NCI-H1105 treated with DMSO at 0.1 percent for 48 hours (cell line): ENCODE measurements around the gene OSBPL1A.
"Not testable (repeated sequence)": the region's sequence is repeated elsewhere in the genome, so short reads cannot be mapped to it uniquely, and the experiment has no call there.

Source experiments
- DNase-seq: peaks from one replicate; lab custom pipeline; 2025; lab: John Stamatoyannopoulos, UW

Gene OSBPL1A

DNA sequence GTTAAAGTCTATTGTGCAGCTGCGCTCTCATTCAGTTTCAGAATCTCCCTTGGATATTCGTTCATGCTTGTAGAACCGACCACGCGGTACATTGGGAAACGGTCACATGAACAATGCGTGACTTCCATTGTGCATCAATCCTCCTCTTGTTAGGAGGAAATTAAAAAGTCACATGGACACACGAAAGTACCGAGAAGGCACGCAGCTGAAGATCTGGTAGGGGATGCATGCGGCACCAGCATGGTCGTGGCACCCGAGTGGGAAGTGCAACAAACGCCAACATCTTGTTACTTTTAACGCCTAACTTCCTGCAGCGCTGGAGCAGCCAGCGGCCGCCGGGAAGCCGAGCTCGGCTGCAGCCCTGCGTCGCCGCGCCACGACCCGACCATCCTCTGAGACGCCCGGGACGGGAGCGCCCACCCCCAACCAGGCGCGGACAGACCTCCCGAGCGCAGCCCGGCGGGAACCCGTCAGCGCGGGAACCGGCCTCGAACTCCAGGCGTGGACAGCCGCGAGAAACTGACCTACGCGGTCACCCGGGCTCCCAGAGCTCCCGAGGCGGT, 412 bp downstream of the OSBPL1A start:
- peak; percentile 82 for DNase-seq

DNA sequence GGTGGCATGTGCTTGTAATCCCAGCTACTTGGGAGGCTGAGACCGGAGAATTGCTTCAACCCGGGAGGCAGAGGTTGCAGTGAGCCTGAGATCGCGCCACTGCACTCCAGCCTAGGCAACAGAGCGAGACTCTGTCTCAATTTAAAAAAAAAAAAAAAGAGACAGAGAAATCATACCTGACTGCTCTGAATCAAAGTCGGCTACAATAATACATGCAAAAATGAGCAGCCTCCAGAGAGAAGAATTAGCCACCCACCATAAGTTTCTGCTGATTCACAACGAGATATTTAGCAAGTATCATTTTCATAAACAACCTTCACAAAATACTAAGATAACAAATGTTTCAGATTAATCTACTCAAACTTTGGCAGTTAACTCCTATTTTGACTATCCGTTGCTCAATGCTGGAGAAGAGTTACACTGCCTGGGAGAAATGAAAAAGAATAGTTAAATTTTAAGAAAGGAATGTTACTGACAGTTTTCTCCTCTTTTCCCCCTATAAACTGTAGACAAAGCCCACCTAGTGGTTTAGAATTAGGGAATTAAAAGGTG, 1.5 kb downstream of the OSBPL1A start:
- no peak for DNase-seq

DNA sequence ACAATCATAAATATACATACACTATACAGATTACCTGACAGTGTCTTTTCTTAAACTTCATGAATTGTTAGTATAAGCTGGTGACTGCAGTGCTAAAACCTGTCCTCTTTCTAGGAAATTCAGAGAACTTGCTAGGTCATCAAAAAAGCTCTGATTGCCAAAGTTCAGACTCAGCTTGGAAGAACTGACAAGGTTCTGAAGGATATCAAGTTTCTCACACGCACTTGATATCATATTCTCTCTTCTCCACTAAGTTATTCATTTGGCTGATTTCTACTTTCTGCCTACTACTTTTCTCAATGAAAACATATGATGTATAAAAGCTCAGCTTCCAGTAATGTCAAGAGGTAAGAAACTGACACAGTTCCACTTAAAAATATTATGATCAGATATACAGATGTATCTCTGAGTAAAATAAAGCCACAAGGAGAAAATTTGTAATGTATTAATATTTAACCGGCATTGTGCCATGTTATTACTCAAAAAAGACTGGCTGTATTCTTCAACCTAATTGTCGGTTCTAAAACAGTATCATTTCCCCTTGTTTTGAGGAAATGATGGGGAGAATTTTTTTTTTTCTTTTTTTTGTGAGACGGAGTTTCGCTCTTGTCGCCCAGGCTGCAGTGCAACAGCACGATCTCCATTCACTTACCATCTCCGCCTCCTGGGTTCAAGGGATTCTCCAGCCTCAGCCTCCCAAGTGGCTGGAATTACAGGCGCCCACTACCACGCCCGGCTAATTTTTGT, 2.4 kb downstream of the OSBPL1A start:
- DNase-seq: no peak

DNA sequence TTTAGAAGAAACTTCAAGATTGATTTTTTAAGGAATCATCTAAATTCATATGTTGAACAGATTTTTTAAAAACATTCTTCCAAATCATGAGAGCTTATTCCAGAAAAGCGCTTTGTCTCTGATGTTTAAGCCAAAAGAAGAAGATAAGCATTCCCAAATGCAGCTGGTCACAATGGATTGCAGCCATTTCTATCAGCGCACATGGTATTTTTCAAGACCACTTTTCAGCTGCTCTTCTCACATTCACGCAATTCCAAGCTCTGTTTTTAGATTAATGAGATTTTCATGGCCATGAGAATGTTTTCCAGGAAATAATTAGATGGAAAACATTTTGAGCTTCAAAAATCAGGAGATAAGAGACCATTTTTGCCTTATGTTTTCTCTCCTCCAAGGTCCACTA, 8.7 kb downstream of the OSBPL1A start:
- DNase-seq: no peak

DNA sequence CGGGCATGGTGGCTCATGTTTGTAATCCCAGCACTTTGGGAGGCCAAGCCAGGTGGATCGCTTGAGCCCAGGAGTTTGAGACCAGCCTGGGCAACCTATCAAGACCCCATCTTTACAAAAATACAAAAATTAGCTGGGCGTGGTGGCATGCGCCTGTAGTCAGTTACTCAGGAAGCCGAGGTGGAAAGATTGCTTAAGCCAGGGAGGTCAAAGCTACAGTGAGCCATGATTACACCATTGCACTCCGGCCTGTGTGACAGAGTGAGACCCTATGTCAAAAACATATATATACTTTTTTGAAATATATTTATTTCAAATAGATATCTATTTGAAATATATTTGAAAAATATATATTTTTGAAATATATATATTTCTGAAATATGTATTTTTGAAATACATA, 10.9 kb downstream of the OSBPL1A start:
- DNase-seq: no peak

DNA sequence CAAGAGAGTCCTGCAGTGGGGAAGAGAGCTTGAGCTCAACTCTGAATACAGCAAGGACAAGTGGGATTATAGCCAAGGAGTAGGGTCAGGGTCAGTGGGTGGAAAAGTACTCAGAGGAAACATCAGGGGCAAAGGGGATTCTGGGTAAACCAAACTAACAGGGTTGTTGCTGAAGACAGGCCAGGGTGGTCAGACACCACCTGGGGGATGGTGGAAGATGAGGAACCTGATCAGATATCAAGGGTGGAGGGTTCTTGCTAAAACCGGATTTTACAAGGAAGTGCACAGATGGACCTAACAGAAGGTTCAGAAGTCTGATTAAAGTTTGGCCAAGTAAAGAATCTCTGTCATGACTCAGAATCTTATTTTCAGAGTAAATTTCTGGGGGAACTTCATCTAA, 16.5 kb downstream of the OSBPL1A start:
- no peak for DNase-seq

DNA sequence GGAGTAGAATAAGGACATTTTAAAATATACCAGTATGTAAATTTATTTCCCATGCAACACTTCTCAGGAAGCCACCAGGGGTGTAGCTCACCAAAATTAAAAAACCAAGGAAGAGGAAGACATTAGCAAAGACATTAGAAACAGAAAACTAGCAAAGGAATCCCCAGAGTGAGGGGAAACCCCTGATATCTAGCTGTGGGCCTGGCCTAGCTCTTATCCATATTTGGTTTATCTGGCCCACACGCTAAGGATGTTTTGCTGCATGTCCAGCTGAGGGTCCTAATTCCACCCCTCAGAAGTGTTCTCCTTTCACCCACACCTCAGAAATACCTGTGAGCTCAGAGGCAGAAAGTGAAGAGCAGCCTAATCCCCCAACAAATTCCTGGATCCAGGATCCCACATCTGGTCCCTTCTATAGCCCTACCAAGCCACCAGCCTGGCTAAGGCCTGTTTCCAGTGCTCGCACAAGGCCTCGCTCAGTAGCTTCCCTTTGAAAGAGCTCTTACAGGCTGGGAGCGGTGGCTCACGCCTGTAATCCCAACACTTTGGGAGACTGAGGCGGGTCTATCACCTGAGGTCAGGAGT, 17.4 kb downstream of the OSBPL1A start:
- DNase-seq: no peak

DNA sequence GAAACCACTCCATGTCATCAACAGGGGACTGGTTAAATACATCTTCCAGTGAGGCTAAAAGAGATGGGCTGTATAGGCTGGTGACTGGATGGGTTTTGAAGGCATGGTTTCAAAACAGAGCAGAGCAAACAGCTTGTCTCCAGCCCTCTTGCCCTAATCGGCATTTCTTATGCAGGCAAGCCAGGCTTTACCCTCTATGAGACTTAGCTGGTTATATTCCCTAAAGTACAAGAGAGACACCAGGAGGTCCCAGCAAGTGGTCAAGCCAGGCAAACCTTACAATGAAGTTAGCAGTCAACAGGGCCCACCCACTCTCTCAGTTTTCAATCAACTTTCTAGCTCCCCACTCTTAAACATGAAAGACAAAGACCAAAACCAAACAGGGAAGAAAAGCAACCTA, 19.0 kb downstream of the OSBPL1A start:
- no peak for DNase-seq

DNA sequence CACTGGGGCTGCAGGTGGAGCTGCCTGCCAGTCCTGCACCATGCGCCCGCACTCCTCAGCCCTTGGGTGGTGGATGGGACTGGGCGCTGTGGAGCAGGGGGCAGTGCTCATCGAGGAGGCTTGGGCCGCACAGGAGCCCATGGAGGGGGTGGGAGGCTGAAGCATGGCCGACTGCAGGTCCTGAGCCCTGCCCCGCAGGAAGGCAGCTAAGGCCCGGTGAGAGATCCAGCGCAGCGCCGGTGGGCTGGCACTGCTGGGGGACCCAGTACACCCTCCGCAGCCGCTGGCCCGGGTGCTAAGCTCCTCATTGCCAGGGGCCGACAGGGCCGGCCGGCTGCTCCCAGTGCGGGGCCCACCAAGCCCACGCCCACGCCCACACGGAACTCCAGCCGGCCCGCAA, 21.1 kb downstream of the OSBPL1A start:
- not testable (repeated sequence) for DNase-seq

DNA sequence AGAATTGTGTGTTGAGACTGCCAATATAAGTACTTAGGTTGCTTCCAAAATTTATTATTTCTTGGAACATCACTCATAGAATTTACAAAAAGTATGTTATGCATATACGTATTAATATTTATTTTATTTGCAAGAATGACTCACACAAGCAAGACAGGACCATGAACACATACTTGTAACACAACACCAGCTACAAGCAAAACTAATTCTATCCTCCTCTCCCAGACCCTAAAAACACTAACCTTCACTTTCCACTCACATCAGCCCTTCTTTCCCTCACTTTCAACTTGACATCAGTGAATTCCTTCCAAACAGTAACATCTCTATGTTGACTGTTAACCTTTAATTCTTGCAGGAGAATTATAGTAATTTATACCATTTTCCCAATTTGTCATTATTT, 24.3 kb downstream of the OSBPL1A start:
- DNase-seq: no peak

DNA sequence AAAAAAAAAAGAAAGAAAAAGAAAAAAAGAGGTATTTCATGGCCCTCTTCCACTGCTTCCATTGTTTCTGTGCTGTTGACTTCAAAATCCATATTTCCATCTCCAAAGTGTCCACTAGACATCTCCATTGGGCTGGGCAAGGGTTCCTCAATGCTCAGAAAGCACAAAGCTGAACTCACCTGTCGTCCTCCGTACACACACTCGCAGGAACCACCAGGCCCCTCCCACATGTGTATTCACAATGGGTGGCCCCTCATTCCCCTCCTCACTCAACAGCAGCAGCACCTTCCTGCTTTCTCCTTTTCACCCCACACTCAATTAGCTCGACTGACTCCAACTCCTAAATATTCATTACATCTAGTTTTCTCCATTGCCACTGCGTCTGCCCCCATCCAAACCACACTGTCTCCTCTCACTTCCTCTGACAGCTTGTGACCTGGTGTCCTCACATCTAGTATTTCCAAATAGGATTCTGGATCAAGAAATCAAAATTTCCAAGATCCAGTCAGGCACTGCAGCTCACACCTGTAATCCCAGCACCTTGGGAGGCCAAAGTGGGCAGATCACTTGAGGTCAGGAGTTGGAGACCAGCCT, 25.2 kb downstream of the OSBPL1A start:
- no peak for DNase-seq

DNA sequence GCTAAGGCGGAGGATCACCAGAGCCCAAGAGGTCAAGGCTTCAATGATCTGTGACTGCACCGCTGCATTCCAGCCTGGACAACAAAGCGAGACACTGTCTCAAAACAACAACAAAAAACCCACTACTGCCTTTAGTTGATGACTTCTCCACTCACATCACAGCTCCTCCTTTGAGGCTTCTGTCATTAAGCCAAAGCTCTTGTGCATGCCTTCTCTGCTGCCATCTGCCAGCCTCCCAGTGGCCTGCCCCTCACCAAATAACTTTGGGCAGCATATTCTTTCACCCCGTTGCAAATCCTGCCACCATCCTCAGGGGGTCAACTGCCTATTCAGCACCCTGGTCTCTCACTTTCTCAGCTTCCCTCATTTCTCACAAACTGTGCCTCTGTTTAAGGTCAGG, 27.5 kb downstream of the OSBPL1A start:
- no peak for DNase-seq

DNA sequence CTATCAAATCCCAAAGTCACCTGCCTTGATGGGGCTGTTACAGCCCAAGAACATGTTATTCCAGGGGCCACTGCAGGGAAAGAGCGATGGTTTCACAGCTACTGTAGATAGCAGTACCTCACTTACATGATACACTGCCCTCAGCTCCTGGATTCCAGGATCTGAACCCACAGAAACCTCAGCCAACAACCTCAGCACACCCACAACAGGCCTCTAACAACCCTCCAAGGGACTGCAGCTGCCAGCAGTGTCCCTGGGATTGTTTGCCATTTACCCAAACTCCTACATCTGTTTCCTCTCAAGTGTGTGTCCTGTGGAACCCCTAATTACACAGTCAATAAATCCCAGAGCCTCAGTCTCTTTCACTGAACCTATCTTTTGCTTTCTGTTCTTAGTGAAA, 28.2 kb downstream of the OSBPL1A start:
- DNase-seq: no peak

DNA sequence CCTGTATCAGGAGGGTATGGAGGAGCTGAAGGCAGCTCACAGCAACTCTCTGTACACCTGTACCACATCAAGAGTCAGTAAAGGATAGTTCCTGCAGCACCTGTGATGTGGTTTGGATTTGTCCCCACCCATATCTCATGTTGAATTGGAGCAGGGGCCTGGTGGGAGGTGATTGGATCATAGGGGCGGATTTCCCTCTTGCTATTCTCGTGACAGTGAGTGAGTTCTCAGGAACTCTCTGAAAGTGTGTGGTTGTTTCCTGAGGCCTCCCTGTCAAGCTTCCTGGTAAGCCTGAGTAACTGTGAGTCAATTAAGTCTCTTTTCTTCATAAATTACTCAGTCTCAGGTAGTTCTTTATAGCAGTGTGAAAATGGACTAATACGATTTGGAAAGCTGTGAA, 28.9 kb downstream of the OSBPL1A start:
- DNase-seq: no peak

DNA sequence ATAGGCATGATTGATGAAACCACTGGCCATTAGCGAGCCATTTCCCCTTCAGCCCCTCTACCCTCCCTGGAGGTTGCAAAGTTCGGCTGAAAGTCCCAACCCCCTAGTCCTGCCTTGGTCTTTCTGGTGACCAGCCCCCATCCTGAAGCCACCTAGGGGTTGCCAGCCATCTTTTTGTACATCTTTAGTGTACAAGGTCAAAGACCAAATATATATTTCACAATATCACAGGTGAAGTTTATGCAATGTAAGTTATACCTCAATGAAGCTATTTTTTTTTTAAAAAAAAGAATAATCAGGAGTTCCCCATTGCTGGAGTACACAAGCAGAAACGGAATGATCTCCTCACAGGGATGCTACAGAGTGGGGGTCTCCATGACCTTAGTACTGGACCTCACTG, 31.3 kb downstream of the OSBPL1A start:
- DNase-seq: no peak

DNA sequence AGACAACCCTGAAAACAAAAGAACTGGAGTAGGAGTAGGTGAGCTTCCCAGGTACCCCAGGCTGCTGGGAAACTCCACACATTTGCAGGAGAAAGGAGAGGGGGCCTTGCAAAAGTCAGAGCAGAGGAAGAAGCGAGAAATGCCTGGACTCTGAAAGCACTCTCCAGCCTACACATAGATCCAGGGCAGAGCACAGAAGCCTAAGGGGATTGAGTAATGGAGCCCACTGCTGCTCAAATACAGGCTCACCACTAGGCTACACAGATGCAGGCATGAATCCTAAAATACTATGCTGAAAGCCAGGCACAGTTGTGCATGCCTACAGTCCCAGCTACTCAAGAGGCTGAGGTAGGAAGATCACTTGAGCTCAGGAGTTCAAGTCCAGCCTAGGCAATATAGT, 33.4 kb downstream of the OSBPL1A start:
- DNase-seq: no peak

DNA sequence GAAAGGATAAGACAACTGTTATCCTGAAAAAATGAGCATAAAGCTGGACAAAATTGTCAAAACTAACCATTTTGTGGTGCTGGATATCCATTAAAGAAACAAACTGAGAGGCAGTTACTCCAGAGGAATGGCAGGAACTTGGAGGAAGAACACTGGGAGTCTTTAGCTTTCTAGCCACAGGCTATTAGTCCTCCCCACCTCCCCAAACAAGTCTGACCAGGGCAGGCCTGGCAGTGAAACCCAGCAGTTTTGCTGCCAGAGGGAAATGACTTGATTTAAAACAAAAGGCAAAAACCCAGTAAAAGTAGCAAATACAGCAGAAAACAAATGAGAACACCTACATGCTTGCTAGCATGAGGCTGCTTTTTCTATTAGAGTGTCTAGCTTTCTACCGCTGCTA, 34.9 kb downstream of the OSBPL1A start:
- no peak for DNase-seq

DNA sequence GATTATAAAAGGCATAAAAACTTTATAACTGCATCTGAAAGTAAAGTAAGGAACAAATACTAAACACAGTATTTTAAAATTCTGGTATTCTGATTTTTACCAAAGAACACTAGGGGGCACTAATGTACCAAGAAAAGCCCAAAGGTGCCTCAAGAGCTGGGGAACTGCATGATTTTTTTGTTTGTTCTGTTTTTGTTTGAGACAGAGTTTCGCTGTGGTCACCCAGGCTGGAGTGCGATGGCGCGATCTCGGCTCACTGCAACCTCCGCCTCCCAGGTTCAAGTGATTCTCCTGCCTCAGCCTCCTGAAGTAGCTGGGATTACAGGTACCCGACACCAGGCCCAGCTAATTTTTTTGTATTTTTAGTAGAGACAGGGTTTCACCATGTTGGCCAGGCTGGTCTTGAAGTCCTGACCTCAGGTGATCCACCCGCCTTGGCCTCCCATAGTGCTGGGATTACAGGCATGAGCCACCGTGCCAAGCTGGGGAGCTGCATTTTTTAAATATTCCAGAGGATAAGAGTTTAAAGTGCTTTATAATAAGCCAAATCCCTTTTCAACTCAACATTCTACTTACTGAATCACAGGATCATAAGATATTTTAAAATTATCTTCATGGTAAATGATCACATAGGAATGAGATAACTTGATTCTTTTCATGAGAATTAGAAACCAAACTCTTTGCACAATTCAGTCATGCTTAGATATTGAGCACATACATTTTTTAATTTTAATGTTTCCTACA, 37.7 kb downstream of the OSBPL1A start:
- peak; percentile 48 for DNase-seq

DNA sequence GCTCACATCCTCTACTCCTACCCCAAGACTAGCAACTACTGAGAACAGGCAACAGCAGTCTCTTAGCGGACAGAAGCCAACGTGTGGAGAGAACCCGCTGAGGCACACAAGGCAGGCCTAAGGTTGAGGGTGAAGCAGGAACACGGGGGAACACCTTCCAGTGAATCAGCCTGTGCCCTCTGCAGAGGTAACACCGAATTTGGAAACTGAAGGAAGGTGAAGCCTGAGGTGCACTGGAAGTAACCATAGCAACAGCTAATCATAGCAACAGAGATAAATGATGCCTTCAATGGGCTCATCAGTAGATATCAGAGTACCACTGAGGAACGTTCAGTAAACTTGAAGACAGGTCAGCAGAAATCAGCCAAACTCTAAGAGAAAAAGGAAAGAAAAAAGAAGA, 43.3 kb downstream of the OSBPL1A start:
- no peak for DNase-seq

DNA sequence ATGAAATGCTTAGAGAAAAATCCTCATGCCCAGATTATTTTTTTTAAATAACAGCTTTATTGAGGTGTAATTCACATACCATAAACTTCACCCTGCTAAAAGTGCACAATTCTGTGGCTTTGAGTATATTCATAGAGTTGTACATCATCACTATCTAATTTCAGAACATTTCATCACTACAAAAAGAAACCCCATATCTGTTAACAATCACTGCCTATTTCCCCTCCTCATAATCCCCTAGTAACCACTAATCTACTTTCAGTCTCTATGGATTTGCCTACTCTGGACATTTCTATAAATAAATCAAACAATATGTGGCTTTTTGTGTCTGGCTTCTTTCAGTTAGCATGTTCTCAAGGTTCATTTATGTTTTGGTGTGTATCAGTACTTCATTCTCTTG, 51.4 kb downstream of the OSBPL1A start:
- DNase-seq: no peak

DNA sequence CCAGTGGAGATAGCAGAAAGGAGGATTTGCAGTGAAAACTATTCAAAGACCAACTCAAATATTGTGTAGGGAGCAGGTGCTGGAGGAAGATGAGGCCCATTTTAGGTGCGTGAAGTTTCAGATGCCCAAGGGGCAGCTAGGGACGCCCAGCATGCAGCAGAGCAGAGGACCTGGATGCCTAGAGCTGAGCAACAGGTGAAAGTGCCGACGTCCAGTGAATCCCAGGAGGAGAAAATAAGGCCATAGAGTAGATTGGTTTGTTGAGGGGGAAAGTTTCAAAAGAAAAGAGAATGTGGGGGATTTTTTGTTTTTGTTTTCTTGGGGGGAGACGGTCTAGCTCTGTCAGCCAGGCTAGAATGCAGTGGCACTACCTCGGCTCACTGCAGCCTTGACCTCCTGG, 53.1 kb downstream of the OSBPL1A start:
- no peak for DNase-seq

DNA sequence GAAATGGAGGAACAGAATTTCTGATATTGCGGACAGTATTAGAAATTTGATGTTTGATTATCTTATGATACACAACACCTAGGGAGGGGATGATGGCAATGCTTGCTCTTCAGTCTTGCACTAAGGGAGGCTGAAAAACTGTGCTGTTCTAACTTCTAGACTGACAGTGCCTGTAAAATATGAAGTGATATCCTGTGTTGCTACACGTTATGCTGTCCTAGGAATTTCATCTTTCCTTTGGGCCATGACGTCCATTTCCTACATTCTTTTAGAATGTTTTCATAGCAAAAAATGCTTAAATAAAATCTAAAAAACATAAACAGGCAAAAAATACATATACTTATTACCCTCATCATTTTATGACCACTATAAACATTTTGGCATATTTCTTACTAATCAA, 55.3 kb downstream of the OSBPL1A start:
- no peak for DNase-seq
